Measurements from ENCODE around the gene SMIM32.

The SMIM32 gene

GRCh38 chr5:136192015-136192525 lies 892 bp downstream of the SMIM32 start:
- TF ChIP-seq ZFX (IDR thresholded peaks at IDR 0.05) = no peak
- no peak for TF ChIP-seq CTCF (conservative IDR thresholded peaks at IDR 0.05)
- no peak overlapping the region for H3K27ac ChIP-seq

- H3K27ac ChIP-seq = no peak overlapping the region
- TF ChIP-seq ZFX (IDR thresholded peaks at IDR 0.05) = no peak
- TF ChIP-seq CTCF (conservative IDR thresholded peaks at IDR 0.05) = no peak
These were observed 1.5 kb downstream of the SMIM32 start for GRCh38 chr5:136191304-136192014.

GRCh38 chr5:136190904-136191303 lies 2.1 kb downstream of the SMIM32 start:
- no peak overlapping the region for H3K27ac ChIP-seq
- no peak for TF ChIP-seq CTCF (conservative IDR thresholded peaks at IDR 0.05)
- TF ChIP-seq ZFX (IDR thresholded peaks at IDR 0.05) = no peak

GRCh38 chr5:136190091-136190720 lies 2.8 kb downstream of the SMIM32 start:
- no peak overlapping the region for H3K27ac ChIP-seq
- TF ChIP-seq CTCF (conservative IDR thresholded peaks at IDR 0.05) = no peak
- no peak for TF ChIP-seq ZFX (IDR thresholded peaks at IDR 0.05)

- no peak overlapping the region for H3K27ac ChIP-seq
- TF ChIP-seq CTCF (conservative IDR thresholded peaks at IDR 0.05) (no peak), ZFX (IDR thresholded peaks at IDR 0.05) (no peak)
These were observed 4.1 kb downstream of the SMIM32 start for GRCh38 chr5:136188859-136189258.

- TF ChIP-seq CTCF (conservative IDR thresholded peaks at IDR 0.05) (no peak), ZFX (IDR thresholded peaks at IDR 0.05) (no peak)
- H3K27ac ChIP-seq = no peak overlapping the region
These were observed 6.2 kb downstream of the SMIM32 start for GRCh38 chr5:136186796-136187195.

- TF ChIP-seq CTCF (conservative IDR thresholded peaks at IDR 0.05) = no peak
- TF ChIP-seq ZFX (IDR thresholded peaks at IDR 0.05) = no peak
- H3K27ac ChIP-seq = no peak overlapping the region
These were observed 6.8 kb downstream of the SMIM32 start for GRCh38 chr5:136185974-136186665.
